Measurements from ENCODE around the gene TCL1A.

Gene TCL1A

GRCh38 chr14:95691591-95691990 is 22.3 kb downstream of the TCL1A start:
- TF ChIP-seq, protein P1, sequence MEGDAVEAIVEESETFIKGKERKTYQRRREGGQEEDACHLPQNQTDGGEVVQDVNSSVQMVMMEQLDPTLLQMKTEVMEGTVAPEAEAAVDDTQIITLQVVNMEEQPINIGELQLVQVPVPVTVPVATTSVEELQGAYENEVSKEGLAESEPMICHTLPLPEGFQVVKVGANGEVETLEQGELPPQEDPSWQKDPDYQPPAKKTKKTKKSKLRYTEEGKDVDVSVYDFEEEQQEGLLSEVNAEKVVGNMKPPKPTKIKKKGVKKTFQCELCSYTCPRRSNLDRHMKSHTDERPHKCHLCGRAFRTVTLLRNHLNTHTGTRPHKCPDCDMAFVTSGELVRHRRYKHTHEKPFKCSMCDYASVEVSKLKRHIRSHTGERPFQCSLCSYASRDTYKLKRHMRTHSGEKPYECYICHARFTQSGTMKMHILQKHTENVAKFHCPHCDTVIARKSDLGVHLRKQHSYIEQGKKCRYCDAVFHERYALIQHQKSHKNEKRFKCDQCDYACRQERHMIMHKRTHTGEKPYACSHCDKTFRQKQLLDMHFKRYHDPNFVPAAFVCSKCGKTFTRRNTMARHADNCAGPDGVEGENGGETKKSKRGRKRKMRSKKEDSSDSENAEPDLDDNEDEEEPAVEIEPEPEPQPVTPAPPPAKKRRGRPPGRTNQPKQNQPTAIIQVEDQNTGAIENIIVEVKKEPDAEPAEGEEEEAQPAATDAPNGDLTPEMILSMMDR (conservative IDR thresholded peaks at IDR 0.05; ENCODE audit: control insufficient read depth, insufficient read depth, low read depth, low read length): no peak
- no peak for DNase-seq (ENCODE audit: low read depth)
- no peak overlapping the region for H3K4me3 ChIP-seq (ENCODE audit: control insufficient read depth, low read depth, low read length)

DNA sequence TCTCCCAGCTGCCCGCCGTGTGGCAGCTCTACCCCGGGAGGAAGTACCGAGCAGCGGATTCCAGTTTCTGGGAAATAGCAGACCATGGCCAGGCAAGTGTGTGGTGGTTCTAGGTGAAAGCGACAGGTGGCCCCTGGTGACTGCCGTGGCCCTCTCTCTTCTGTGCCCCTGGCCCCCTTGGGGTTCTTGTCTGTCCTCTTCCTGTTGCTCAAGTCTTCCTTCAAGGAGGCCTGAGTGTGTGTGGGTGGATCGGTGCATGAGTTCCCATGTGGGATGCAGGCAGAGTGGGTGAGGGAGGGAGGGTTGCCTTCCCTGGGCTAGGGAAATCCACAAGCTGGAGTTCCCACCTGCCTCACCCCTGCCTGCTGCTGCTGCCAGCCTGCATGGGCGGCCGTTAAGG is 23.1 kb downstream of the TCL1A start:
- DNase-seq (ENCODE audit: low read depth): no peak
- no peak overlapping the region for H3K4me3 ChIP-seq (ENCODE audit: control insufficient read depth, low read depth, low read length)
- TF ChIP-seq, protein P1 (conservative IDR thresholded peaks at IDR 0.05; ENCODE audit: control insufficient read depth, insufficient read depth, low read depth, low read length): no peak

- no peak for DNase-seq (ENCODE audit: low read depth)
- TF ChIP-seq, protein P1 (conservative IDR thresholded peaks at IDR 0.05; ENCODE audit: control insufficient read depth, insufficient read depth, low read depth, low read length): no peak
- H3K4me3 ChIP-seq (ENCODE audit: control insufficient read depth, low read depth, low read length): no peak overlapping the region
Observed at GRCh38 chr14:95689441-95689840, 24.5 kb downstream of the TCL1A start.

DNA sequence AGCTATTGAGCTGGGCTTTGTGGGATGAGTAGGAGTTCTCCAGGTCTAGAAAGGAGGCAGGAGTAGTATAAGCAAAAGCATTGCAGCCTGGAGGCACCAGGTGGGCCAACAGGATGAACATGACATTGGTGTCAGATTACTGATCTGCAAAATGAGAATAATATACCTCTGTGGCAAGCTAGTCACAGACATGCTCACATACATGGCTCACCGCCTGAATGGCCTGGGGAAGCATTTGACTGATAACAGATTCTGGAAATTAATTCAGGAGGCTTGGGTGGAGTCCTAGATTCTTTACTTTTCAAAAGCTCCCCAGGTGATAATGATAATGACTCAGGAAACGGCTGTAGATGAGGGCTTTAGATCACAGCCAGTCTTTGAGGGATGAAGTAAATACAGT is 27.0 kb downstream of the TCL1A start:
- no peak for DNase-seq (ENCODE audit: low read depth)
- TF ChIP-seq, protein P1 (conservative IDR thresholded peaks at IDR 0.05; ENCODE audit: control insufficient read depth, insufficient read depth, low read depth, low read length): no peak
- no peak overlapping the region for H3K4me3 ChIP-seq (ENCODE audit: control insufficient read depth, low read depth, low read length)

GRCh38 chr14:95685978-95686922 is 27.7 kb downstream of the TCL1A start, which contains the start of gene TCL1B:
TCL1B (plus strand) TSS chr14:95686426; CDS start chr14:95686468, 42 bp downstream.
- H3K4me3 ChIP-seq (ENCODE audit: control insufficient read depth, low read depth, low read length): no peak within 1 kb of the TSS
- DNase-seq (ENCODE audit: low read depth): no peak
- TF ChIP-seq, protein P1 (conservative IDR thresholded peaks at IDR 0.05; ENCODE audit: control insufficient read depth, insufficient read depth, low read depth, low read length): no peak

GRCh38 chr14:95683793-95684192 is 30.1 kb downstream of the TCL1A start:
- peak; percentile 15 for DNase-seq (ENCODE audit: low read depth)
- TF ChIP-seq, protein P1 (conservative IDR thresholded peaks at IDR 0.05; ENCODE audit: control insufficient read depth, insufficient read depth, low read depth, low read length): peak; percentile 49
- H3K4me3 ChIP-seq (ENCODE audit: control insufficient read depth, low read depth, low read length): no peak overlapping the region

Data from fibroblast of mammary gland (primary cell).